GM19395 (cell line): ENCODE data around the gene TMEM164.

Experiments used
- ATAC-seq: cut with Tn5 transposase; IDR thresholded peaks from one replicate; pipeline ENCODE4 v1.9.1; 2021; ENCODE audit warnings: mild to moderate bottlenecking, moderate library complexity; ENCODE audit not compliant: unreplicated experiment

Gene TMEM164

DNA sequence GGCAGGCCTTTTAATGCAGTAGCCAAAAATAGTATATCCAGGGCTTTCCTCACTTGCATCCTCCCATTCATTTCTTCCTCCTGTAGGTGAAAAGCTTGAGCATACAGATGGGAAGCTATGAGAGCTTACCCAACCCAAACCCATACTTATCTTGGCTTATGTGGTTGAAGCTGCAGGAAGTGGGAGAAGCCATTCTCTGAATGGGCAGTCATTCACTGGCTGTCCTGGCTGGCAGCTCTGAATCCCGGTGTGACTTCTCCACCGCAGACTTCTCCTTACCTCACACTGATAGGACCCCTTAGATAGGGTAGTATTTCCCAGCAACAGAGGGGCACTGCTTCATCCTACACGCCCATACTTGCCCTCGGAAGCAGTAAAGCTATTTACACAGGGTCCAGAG is 189.6 kb downstream of the TMEM164 start:
- ATAC-seq: no peak

DNA sequence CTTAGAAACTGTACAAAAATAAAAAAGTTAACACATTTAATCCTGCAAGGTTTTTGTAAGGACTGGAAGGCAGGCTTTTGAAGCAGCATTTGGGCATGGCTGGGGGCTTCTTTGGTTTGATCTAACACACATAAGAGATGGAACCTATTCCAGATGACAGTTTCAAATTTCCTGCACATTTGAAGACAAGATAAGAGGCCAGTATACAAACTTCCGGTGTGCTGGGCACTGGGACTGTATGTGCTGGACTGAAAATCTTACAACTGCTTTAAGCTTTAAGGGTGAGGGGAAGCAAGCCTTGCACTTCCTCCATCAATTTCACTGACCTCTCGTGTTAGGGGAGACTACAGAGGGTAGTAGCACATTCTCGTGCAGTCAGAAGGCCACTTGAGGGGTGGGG is 192.1 kb downstream of the TMEM164 start:
- ATAC-seq: no peak

- ATAC-seq: no peak
Measured at GRCh38 chrX:110201799-110202198, 198.9 kb downstream of the TMEM164 start.

- ATAC-seq: no peak
Measured at GRCh38 chrX:110204986-110205385, 202.1 kb downstream of the TMEM164 start.

GRCh38 chrX:110208092-110208491 is 205.2 kb downstream of the TMEM164 start:
- ATAC-seq: no peak

- no peak for ATAC-seq
Measured at GRCh38 chrX:110210417-110211139, 207.7 kb downstream of the TMEM164 start.

DNA sequence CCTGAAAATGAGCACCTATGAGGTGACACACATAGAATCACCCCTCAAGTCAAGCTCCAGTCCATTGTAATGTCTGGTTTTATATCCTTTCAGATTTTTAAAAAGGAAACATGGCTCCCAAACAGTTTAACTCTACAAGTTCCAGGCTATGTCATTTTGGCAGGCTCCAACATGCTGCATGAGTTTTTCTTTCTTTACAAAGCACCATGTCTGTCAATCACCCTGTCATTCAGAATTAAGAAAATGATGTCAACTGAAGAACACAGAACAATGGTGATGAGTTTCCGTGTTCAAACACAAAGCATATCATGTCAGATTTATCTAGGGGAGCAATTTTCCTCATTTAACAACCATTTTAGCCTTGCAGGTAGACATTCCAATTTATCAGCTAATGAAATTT is 208.4 kb downstream of the TMEM164 start:
- no peak for ATAC-seq

DNA sequence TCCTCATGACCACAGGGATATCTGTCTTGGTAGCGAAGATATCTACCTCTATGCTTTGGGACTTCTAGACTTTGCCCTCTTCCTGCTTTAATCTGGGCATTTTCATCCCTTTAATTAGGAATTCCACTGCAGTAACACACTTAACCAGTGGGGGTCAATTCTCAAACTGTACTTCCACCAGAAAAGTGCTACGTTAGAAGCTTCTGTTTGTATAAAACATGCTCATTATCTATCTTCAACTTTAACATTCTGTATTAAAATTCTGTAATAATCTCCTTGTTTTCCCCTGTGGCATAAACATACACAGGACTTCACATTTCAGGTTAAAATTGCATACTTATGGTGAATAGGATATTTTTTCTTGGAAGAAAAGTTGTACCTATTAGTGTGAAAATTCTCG is 209.4 kb downstream of the TMEM164 start:
- ATAC-seq: no peak

DNA sequence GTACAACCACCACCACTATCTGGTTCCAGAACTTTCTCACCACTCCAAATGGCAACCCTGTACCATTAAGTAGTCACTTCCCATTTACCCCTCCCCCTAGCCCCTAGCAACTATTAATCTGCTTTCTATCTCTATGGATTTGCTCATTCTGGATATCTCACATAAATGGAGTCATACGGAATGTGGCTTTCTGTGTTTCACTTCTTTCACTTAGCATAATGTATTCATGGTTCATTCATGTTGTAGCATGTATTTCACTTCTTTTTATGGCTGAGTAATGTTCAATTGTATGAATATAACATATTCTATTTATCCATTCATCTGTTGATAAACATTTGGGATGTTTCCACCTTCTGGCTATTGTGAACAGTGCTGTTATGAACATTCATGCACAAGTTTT is 210.3 kb downstream of the TMEM164 start:
- no peak for ATAC-seq

DNA sequence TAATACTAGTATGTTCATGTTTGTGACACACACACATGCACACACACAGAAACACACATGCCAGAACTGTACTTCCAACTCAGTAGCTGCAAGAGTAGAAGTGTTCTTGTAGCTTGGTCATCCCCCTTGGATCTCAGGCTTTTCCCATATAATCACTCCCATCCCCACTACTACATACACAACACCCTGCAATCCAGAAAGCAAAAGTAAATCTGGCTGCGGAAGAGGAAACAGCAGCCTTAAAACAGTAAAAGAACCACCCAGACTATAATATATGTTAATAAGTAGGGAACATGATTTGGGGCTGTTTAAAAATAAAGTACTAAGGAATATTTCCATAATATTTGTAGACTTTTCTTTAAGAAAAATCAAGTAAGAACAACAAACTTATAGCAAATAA is 211.8 kb downstream of the TMEM164 start:
- ATAC-seq: no peak

DNA sequence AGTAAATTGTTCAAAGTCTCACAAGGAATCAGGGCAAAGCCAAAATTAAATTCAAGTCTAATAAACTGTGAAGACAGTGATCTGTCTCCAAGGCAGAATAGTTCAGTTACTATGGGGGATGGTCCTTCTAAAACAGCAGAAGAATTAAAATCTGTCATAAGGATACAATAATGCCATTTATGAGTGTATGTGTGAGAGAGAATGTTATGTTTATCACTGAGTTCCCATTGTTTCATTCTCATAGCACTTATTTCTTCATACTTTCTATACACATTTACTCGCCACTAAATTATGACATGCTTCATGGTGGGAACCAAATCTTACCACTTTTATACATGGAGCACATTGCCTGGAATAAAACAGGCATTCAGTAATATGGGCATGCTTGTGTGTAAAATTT is 212.5 kb downstream of the TMEM164 start:
- ATAC-seq: no peak

DNA sequence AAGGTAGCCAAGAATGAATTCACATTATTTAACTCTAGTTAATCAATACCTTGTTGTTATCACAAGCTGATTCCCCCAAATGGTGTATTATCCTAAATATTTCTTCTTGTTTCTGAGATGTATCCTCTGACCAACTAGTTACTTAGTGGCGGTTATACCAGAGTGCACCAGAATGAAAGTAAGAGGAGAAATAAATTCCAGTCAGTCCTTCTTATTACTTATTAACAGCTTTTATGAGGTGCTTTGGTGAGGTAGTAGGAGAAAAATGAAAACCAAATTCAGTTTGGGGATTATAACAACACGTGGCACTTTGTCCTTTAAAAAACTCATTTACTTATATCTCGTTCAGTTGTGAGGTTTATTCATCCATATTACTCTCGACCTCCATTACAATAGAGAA is 213.1 kb downstream of the TMEM164 start:
- ATAC-seq: no peak

- no peak for ATAC-seq
Measured at GRCh38 chrX:110218591-110218990, 215.7 kb downstream of the TMEM164 start.

DNA sequence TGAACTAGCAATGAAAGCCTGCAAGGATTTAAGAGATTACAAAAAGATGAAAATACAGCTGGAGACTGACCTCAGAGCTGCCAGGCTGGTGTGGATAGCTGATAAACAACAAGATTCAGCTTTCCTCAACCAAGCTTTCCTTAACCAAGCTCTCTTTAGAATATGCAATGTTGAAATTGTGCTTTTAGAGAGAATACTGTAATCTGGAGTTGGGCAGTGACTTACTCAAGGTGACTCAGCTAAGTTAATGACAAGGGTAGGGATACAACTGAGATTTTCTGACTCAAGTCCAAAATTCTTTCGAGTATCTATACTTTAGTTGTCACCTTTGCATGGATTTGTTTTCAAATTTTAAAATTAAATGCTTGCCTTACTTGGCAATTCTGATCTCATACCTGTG is 217.0 kb downstream of the TMEM164 start:
- ATAC-seq: no peak

DNA sequence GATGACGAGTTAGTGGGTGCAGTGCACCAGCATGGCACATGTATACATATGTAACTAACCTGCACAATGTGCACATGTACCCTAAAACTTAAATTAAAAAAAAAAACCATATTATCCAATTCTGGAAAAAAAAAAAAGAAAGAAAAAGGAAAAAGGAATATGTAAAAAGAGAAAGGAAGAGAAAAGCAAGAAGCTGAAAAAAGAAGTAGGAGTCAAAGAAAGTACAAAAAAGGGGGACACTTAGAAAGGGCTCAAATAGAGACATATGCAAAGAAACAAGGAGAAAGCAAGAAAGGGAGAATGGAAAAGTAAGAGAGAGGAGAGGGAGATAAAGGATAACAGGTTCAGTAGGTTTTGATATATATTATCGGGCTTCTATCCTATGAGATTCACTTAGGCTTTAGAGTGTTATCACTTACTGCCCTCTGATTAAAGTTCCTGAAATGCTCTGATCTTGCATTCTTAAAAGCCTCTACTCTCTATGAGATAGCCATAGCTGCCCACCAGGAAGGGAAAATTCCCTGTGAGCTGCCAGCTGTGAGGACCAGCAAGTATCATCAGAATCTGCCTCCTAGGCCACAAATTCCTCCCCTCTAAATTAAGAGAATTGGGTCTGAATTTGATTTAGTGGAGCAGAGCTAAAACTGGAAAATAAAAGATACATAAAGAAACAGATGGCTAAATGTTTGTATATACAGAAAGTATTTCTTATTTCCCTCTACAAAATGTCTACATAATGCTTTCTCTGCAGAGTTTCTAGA is 219.8 kb downstream of the TMEM164 start:
- ATAC-seq: no peak

DNA sequence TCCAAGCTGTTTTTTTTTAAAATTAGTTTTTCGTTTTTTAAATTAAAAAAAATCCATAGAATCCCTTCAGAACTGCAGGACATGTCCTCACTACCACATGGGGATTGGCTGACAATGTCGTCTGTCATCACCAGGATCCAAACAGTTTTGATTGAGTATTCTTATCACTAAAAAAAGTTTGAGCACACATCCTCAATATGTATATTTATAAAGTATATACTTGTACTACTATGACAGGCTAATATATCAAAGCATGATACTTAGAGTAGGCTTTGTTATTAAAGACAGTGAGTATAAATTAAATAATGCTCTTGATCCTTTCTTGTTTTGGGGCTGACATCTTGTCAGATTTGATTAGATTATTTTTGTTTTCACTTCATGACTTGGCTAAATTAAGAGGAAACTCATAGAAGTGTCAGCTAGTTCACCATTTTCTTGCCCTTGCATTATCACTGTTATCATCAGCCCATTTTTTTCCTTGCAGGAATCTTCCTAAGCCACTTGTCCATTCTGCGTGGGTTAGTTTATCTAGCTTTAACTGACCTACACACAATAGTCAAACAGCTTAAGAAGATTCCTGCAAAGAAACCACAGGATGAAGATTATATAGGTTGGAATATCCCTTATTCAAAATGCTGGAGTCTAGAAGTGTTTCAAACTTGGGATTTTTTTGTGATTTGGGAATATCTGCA is 222.2 kb downstream of the TMEM164 start:
- ATAC-seq: no peak

- no peak for ATAC-seq
Measured at GRCh38 chrX:110226931-110227330, 224.0 kb downstream of the TMEM164 start.
